ENCODE data around the gene GRIN2D. TPM values are rescaled to one million over a fixed set of nuclear protein-coding genes. Genes with fewer than 3 reads are reported as not detected.

The GRIN2D gene
- total RNA-seq, 2 donors from 2014 or later = 0.39 to 0.46 TPM

- Mint-ChIP-seq H3K36me3 (ENCODE audit: insufficient read depth in 2 of 2) (no peaks in the 10 kb centered on the region), H3K9me3 (no peaks in the 10 kb centered on the region), H3K4me1 (ENCODE audit: low read depth) (peaks cover 30% of the 10 kb centered on the region), H3K27ac (no peak overlapping the region), H3K4me3 (peak overlapping the region; percentile 80 to 87), H3K27me3 (ENCODE audit: low read depth) (peaks cover 15% of the 10 kb centered on the region)
- DNase-seq (no peak), ATAC-seq (replicated peaks in 1 of 2) (no peak)
Measured at GRCh38 chr19:48413879-48414587, 20.6 kb downstream of the GRIN2D start.

GRCh38 chr19:48415395-48415794 lies 21.9 kb downstream of the GRIN2D start:
- H3K4me3 Mint-ChIP-seq = peak overlapping the region; percentile 80 to 87
- no peaks in the 10 kb centered on the region for H3K36me3 Mint-ChIP-seq (ENCODE audit: insufficient read depth in 2 of 2)
- ATAC-seq (replicated peaks in 1 of 2) = peak; percentile 58 to 65
- H3K27ac Mint-ChIP-seq = no peak overlapping the region
- peak; percentile 83 to 84 for DNase-seq
- H3K27me3 Mint-ChIP-seq (ENCODE audit: low read depth) = peaks cover 15% of the 10 kb centered on the region
- H3K4me1 Mint-ChIP-seq (ENCODE audit: low read depth) = peaks cover 36% of the 10 kb centered on the region
- H3K9me3 Mint-ChIP-seq = no peaks in the 10 kb centered on the region

GRCh38 chr19:48415806-48416221 lies 22.3 kb downstream of the GRIN2D start:
- DNase-seq (no peak), ATAC-seq (replicated peaks in 1 of 2) (no peak)
- no peak overlapping the region for H3K27ac Mint-ChIP-seq
- peaks cover 36% of the 10 kb centered on the region for H3K4me1 Mint-ChIP-seq (ENCODE audit: low read depth)
- peaks cover 15% of the 10 kb centered on the region for H3K27me3 Mint-ChIP-seq (ENCODE audit: low read depth)
- H3K9me3 Mint-ChIP-seq = no peaks in the 10 kb centered on the region
- H3K4me3 Mint-ChIP-seq = peak overlapping the region; percentile 80 to 87
- H3K36me3 Mint-ChIP-seq (ENCODE audit: insufficient read depth in 2 of 2) = no peaks in the 10 kb centered on the region

GRCh38 chr19:48417421-48417820 lies 24.0 kb downstream of the GRIN2D start:
- Mint-ChIP-seq H3K4me3 (no peak overlapping the region), H3K36me3 (ENCODE audit: insufficient read depth in 2 of 2) (no peaks in the 10 kb centered on the region), H3K27ac (no peak overlapping the region), H3K9me3 (no peaks in the 10 kb centered on the region), H3K27me3 (ENCODE audit: low read depth) (peaks cover 15% of the 10 kb centered on the region), H3K4me1 (ENCODE audit: low read depth) (peaks cover 36% of the 10 kb centered on the region)
- ATAC-seq (replicated peaks in 1 of 2) (no peak), DNase-seq (no peak)

- no peaks in the 10 kb centered on the region for H3K9me3 Mint-ChIP-seq
- peak; percentile 27 to 42 for ATAC-seq (replicated peaks in 1 of 2)
- H3K27me3 Mint-ChIP-seq (ENCODE audit: low read depth) = peaks cover 15% of the 10 kb centered on the region
- peaks cover 36% of the 10 kb centered on the region for H3K4me1 Mint-ChIP-seq (ENCODE audit: low read depth)
- peak overlapping the region; percentile 80 for H3K4me3 Mint-ChIP-seq
- peak in 1 of 2 donors; percentile 40 for DNase-seq
- H3K36me3 Mint-ChIP-seq (ENCODE audit: insufficient read depth in 2 of 2) = no peaks in the 10 kb centered on the region
- H3K27ac Mint-ChIP-seq = peak overlapping the region; percentile 78
Measured at GRCh38 chr19:48418317-48419064, 25.0 kb downstream of the GRIN2D start.

GRCh38 chr19:48419158-48419920 lies 25.9 kb downstream of the GRIN2D start:
- no peaks in the 10 kb centered on the region for H3K36me3 Mint-ChIP-seq (ENCODE audit: insufficient read depth in 2 of 2)
- peak; percentile 81 to 85 for ATAC-seq (replicated peaks in 1 of 2)
- peak; percentile 83 to 89 for DNase-seq

GRCh38 chr19:48421548-48421947 lies 28.1 kb downstream of the GRIN2D start:
- H3K36me3 Mint-ChIP-seq (ENCODE audit: insufficient read depth in 2 of 2) = no peaks in the 10 kb centered on the region
- peaks cover 26% of the 10 kb centered on the region for H3K4me1 Mint-ChIP-seq (ENCODE audit: low read depth)
- no peak for DNase-seq
- no peak overlapping the region for H3K27ac Mint-ChIP-seq
- H3K9me3 Mint-ChIP-seq = no peaks in the 10 kb centered on the region
- no peak overlapping the region for H3K4me3 Mint-ChIP-seq
- H3K27me3 Mint-ChIP-seq (ENCODE audit: low read depth) = peaks cover 2% of the 10 kb centered on the region
- ATAC-seq (replicated peaks in 1 of 2) = no peak

More at GRCh38 chr19:48419158-48419920, 25.9 kb downstream of the GRIN2D start:
- Mint-ChIP-seq H3K9me3 (no peaks in the 10 kb centered on the region), H3K4me3 (peak overlapping the region; percentile 80), H3K27ac (peak overlapping the region; percentile 78), H3K27me3 (ENCODE audit: low read depth) (peaks cover 15% of the 10 kb centered on the region), H3K4me1 (ENCODE audit: low read depth) (peaks cover 36% of the 10 kb centered on the region)

GRCh38 chr19:48424694-48425219 lies 31.3 kb downstream of the GRIN2D start:
- Mint-ChIP-seq H3K9me3 (no peaks in the 10 kb centered on the region), H3K27me3 (ENCODE audit: low read depth) (no peaks in the 10 kb centered on the region), H3K36me3 (ENCODE audit: insufficient read depth in 2 of 2) (no peaks in the 10 kb centered on the region), H3K4me3 (peak overlapping the region in 1 of 2 donors; percentile 71), H3K27ac (no peak overlapping the region), H3K4me1 (ENCODE audit: low read depth) (peaks cover 8% of the 10 kb centered on the region)
- peak in 1 of 2 donors; percentile 30 for ATAC-seq (replicated peaks in 1 of 2)
- DNase-seq = no peak

GRCh38 chr19:48428670-48429069 lies 35.2 kb downstream of the GRIN2D start:
- DNase-seq = no peak
- ATAC-seq (replicated peaks in 1 of 2) = no peak
- no peaks in the 10 kb centered on the region for H3K9me3 Mint-ChIP-seq
- H3K27ac Mint-ChIP-seq = no peak overlapping the region
- H3K4me3 Mint-ChIP-seq = no peak overlapping the region
- H3K36me3 Mint-ChIP-seq (ENCODE audit: insufficient read depth in 2 of 2) = no peaks in the 10 kb centered on the region
- no peaks in the 10 kb centered on the region for H3K27me3 Mint-ChIP-seq (ENCODE audit: low read depth)
- peaks cover 8% of the 10 kb centered on the region for H3K4me1 Mint-ChIP-seq (ENCODE audit: low read depth)

GRCh38 chr19:48433337-48433736 lies 39.9 kb downstream of the GRIN2D start:
- no peaks in the 10 kb centered on the region for H3K27me3 Mint-ChIP-seq (ENCODE audit: low read depth)
- no peaks in the 10 kb centered on the region for H3K9me3 Mint-ChIP-seq
- H3K27ac Mint-ChIP-seq = no peak overlapping the region
- H3K4me1 Mint-ChIP-seq (ENCODE audit: low read depth) = no peaks in the 10 kb centered on the region
- no peak for ATAC-seq (replicated peaks in 1 of 2)
- DNase-seq = no peak
- no peaks in the 10 kb centered on the region for H3K36me3 Mint-ChIP-seq (ENCODE audit: insufficient read depth in 2 of 2)
- H3K4me3 Mint-ChIP-seq = no peak overlapping the region

GRCh38 chr19:48436586-48436985 lies 43.1 kb downstream of the GRIN2D start:
- Mint-ChIP-seq H3K4me3 (no peak overlapping the region), H3K27ac (no peak overlapping the region), H3K9me3 (no peaks in the 10 kb centered on the region), H3K4me1 (ENCODE audit: low read depth) (no peaks in the 10 kb centered on the region), H3K36me3 (ENCODE audit: insufficient read depth in 2 of 2) (peaks cover 0 to 2% of the 10 kb centered on the region in 2 donors), H3K27me3 (ENCODE audit: low read depth) (peaks cover 8% of the 10 kb centered on the region)
- DNase-seq = no peak
- no peak for ATAC-seq (replicated peaks in 1 of 2)

- Mint-ChIP-seq H3K36me3 (ENCODE audit: insufficient read depth in 2 of 2) (peaks cover 2 to 8% of the 10 kb centered on the region in 2 donors), H3K4me1 (ENCODE audit: low read depth) (peaks cover 25% of the 10 kb centered on the region), H3K27me3 (ENCODE audit: low read depth) (peaks cover 27% of the 10 kb centered on the region), H3K9me3 (no peaks in the 10 kb centered on the region), H3K4me3 (peak overlapping the region in 1 of 2 donors; percentile 72), H3K27ac (no peak overlapping the region)
- DNase-seq (no peak), ATAC-seq (replicated peaks in 1 of 2) (no peak)
Measured at GRCh38 chr19:48441360-48442050, 48.0 kb downstream of the GRIN2D start.
